ENCODE results near the gene CYTH4. TPM values are rescaled to one million over a fixed set of nuclear protein-coding genes. Genes with fewer than 3 reads are reported as not detected.

Gene CYTH4
- total RNA-seq, 5 donors from 2014 or later (not counting 1 experiment from before 2014, with no cell fraction given) = 146 to 181 (median 151) TPM

DNA sequence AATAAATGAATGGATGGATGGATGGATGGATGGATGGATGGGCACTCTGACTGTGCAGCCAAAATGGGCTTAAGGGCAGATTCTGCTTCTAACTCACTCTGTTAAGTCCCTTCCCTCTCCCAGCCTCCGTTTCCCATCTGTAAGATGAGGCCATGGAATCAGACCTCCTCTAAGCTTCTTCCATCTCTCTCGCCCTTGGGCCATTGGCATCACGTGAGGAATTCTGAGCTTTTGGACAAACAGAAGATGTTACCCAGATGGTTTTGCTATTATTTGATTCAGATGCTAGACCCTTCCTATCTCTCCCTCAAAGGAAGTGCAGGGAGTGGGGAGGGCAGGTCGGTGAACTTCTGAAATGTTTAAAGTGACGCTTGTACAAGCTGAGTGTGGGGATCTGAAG lies 4.0 kb upstream of the CYTH4 start:
- Mint-ChIP-seq H3K36me3 (peaks cover 4% of the 10 kb centered on the region), H3K9me3 (no peaks in the 10 kb centered on the region), H3K4me1 (peaks cover 17 to 47% (median 31%) of the 10 kb centered on the region in 3 donors), H3K4me3 (no peak overlapping the region), H3K27ac (peak overlapping the region in 1 of 2 donors; percentile 10), H3K27me3 (no peaks in the 10 kb centered on the region)
- H3K36me3 ChIP-seq (ENCODE audit: control insufficient read depth in 2 of 2, extremely low read depth in 1 of 2, insufficient read depth in 1 of 2, low read length in 1 of 2) = no peaks in the 10 kb centered on the region
- H3K27ac ChIP-seq (ENCODE audit: low read length) = no peak overlapping the region
- CTCF ChIA-PET = no interaction called here
- DNase-seq (no peak), ATAC-seq (replicated peaks in 1 of 4) (no peak)
- POLR2A ChIA-PET = no interaction called here
- H3K4me3 ChIP-seq (ENCODE audit: control insufficient read depth in 1 of 2, extremely low read depth in 1 of 2, low read length in 1 of 2) = no peak overlapping the region
- H3K27me3 ChIP-seq (replicated peaks in 1 of 2; ENCODE audit: control insufficient read depth in 2 of 2, extremely low read depth in 1 of 2, insufficient read depth in 2 of 2, low read length in 1 of 2) = peaks cover 0 to 3% of the 10 kb centered on the region in 2 experiments
- no CpG with 5 or more reads among the region's 5 CpGs for WGBS (ENCODE audit: insufficient coverage)
- peaks cover 0 to 43% of the 10 kb centered on the region in 2 experiments for H3K4me1 ChIP-seq (ENCODE audit: control insufficient read depth in 1 of 2, extremely low read depth in 1 of 2, insufficient read depth in 2 of 2, low read length in 2 of 2)
- H3K9me3 ChIP-seq = no peaks in the 10 kb centered on the region

DNA sequence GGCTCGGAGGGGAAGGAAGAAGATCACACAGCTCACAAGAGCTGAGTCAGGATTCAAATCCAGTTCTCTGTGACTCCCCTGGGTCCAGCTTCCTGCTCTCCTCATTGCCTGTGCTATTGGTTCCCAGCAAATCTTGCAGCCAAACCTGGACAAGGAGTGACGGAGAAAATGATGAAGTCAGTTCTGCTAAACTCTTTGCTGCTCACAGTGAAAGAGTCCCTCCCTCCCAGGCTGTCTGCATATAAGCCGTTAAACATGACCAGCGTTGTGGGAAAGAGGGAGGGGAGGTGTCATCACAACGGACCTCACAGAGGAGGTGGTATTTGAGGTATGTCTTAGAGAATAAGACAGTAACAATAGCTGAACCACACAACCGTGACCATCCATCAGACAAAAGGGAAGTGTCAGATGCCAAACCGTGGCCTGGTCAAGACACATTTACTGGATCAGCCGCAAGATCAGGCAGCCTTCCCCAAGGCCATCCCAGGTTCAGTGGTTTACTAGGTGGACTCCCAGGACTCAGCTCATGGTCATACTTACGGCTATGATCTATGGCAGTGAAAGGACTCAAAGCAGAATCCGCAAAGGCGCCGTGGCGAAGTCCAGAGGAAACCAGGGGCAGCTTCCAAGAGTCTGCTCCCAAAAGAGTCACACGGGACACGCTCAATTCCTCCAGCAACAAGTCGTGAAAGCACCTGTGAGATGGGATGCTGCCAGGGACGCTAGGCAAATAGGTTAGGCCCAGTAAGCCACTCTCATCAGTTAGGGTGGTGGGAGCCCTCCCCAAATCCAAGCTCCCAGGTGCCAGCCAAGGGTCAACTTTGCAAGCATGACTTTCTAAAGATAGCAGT lies 2.8 kb upstream of the CYTH4 start:
- Histone ChIP-seq H3K4me3 (ENCODE audit: control insufficient read depth in 1 of 2, extremely low read depth in 1 of 2, low read length in 1 of 2) (no peak overlapping the region), H3K4me1 (ENCODE audit: control insufficient read depth in 1 of 2, extremely low read depth in 1 of 2, insufficient read depth in 2 of 2, low read length in 2 of 2) (peaks cover 0 to 56% of the 10 kb centered on the region in 2 experiments), H3K36me3 (ENCODE audit: control insufficient read depth in 2 of 2, extremely low read depth in 1 of 2, insufficient read depth in 1 of 2, low read length in 1 of 2) (no peaks in the 10 kb centered on the region), H3K9me3 (no peaks in the 10 kb centered on the region), H3K27ac (ENCODE audit: low read length) (no peak overlapping the region), H3K27me3 (replicated peaks in 1 of 2; ENCODE audit: control insufficient read depth in 2 of 2, extremely low read depth in 1 of 2, insufficient read depth in 2 of 2, low read length in 1 of 2) (no peaks in the 10 kb centered on the region)
- Mint-ChIP-seq H3K27ac (peak overlapping the region in 1 of 2 donors; percentile 27), H3K4me1 (peaks cover 22 to 54% (median 40%) of the 10 kb centered on the region in 3 donors), H3K27me3 (no peaks in the 10 kb centered on the region), H3K9me3 (no peaks in the 10 kb centered on the region), H3K36me3 (peaks cover 4% of the 10 kb centered on the region), H3K4me3 (no peak overlapping the region)
- ChIA-PET POLR2A (no interaction called here), CTCF (no interaction called here)
- ATAC-seq (replicated peaks in 1 of 4) = no peak
- WGBS (ENCODE audit: insufficient coverage) = 80% methylated on average over 10 of the region's 17 CpGs
- DNase-seq = peak in 1 of 35 experiments; percentile 21

DNA sequence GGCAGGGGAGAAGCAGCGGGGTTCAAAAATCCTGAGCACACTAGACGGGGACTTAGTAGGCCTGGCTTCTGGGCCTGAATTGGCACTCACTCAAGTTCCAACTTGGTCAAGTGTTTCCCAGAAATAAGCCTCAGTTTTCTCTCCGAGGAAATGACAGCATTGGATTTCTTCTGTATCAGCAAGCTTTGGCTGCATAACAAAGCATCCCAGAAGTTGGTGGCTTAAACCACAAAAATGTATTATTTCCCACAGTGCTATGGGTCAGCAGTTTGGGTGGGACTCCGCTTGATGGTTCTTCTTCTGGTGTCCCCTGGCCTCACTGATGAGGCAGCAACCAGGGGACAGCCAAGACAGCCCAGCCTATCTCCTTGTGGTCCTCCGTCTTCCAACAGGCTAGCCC lies 1.6 kb upstream of the CYTH4 start:
- Histone ChIP-seq H3K36me3 (ENCODE audit: control insufficient read depth in 2 of 2, extremely low read depth in 1 of 2, insufficient read depth in 1 of 2, low read length in 1 of 2) (peaks cover 0 to 2% of the 10 kb centered on the region in 2 donors), H3K4me3 (ENCODE audit: control insufficient read depth in 1 of 2, extremely low read depth in 1 of 2, low read length in 1 of 2) (no peak overlapping the region), H3K9me3 (no peaks in the 10 kb centered on the region), H3K4me1 (ENCODE audit: control insufficient read depth in 1 of 2, extremely low read depth in 1 of 2, insufficient read depth in 2 of 2, low read length in 2 of 2) (peaks cover 2 to 65% of the 10 kb centered on the region in 2 experiments), H3K27ac (ENCODE audit: low read length) (no peak overlapping the region), H3K27me3 (replicated peaks in 1 of 2; ENCODE audit: control insufficient read depth in 2 of 2, extremely low read depth in 1 of 2, insufficient read depth in 2 of 2, low read length in 1 of 2) (no peaks in the 10 kb centered on the region)
- POLR2A ChIA-PET = no interaction called here
- Mint-ChIP-seq H3K9me3 (no peaks in the 10 kb centered on the region), H3K4me1 (peaks cover 28 to 56% (median 52%) of the 10 kb centered on the region in 3 donors), H3K27ac (no peak overlapping the region), H3K36me3 (peaks cover 8% of the 10 kb centered on the region), H3K27me3 (no peaks in the 10 kb centered on the region), H3K4me3 (peak overlapping the region in 1 of 3 donors; percentile 94)
- no peak for ATAC-seq (replicated peaks in 1 of 4)
- DNase-seq = no peak
- CTCF ChIA-PET = no interaction called here
- WGBS (ENCODE audit: insufficient coverage) = 98% methylated on average over 5 of the region's 5 CpGs

DNA sequence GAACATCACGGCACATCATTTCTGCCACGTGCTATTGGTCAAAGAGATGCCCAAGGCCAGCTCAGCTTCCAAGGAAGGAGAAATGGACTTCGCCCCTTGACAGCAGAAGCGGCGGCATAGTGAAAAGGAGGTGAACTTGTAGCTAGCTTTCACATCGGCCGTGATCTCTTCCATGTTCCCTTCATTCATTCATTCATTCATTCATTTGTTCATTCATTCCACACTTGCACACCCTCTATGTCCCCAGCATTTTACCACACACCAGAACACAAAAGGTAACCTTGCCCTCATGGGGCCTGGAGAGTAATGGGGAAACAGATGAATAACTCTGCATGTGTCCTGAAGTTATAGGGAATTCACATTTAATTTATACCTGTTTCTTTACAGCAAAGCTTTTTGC lies 1.1 kb upstream of the CYTH4 start:
- H3K9me3 Mint-ChIP-seq = no peaks in the 10 kb centered on the region
- peaks cover 28 to 59% (median 57%) of the 10 kb centered on the region in 3 donors for H3K4me1 Mint-ChIP-seq
- ATAC-seq (replicated peaks in 1 of 4) = no peak
- H3K4me3 Mint-ChIP-seq = peak overlapping the region in 2 of 3 donors; percentile 94 to 98
- Histone ChIP-seq H3K27ac (ENCODE audit: low read length) (no peak overlapping the region), H3K27me3 (replicated peaks in 1 of 2; ENCODE audit: control insufficient read depth in 2 of 2, extremely low read depth in 1 of 2, insufficient read depth in 2 of 2, low read length in 1 of 2) (no peaks in the 10 kb centered on the region), H3K4me1 (ENCODE audit: control insufficient read depth in 1 of 2, extremely low read depth in 1 of 2, insufficient read depth in 2 of 2, low read length in 2 of 2) (peaks cover 2 to 66% of the 10 kb centered on the region in 2 experiments), H3K9me3 (no peaks in the 10 kb centered on the region), H3K4me3 (ENCODE audit: control insufficient read depth in 1 of 2, extremely low read depth in 1 of 2, low read length in 1 of 2) (no peak overlapping the region), H3K36me3 (ENCODE audit: control insufficient read depth in 2 of 2, extremely low read depth in 1 of 2, insufficient read depth in 1 of 2, low read length in 1 of 2) (peaks cover 0 to 6% of the 10 kb centered on the region in 2 donors)
- 100% methylated on average over 2 of the region's 7 CpGs for WGBS (ENCODE audit: insufficient coverage)
- ChIA-PET POLR2A (no interaction called here), CTCF (no interaction called here)
- peak overlapping the region; percentile 98 to 99 for H3K27ac Mint-ChIP-seq
- no peaks in the 10 kb centered on the region for H3K27me3 Mint-ChIP-seq
- H3K36me3 Mint-ChIP-seq = peaks cover 11% of the 10 kb centered on the region
- DNase-seq = no peak

DNA sequence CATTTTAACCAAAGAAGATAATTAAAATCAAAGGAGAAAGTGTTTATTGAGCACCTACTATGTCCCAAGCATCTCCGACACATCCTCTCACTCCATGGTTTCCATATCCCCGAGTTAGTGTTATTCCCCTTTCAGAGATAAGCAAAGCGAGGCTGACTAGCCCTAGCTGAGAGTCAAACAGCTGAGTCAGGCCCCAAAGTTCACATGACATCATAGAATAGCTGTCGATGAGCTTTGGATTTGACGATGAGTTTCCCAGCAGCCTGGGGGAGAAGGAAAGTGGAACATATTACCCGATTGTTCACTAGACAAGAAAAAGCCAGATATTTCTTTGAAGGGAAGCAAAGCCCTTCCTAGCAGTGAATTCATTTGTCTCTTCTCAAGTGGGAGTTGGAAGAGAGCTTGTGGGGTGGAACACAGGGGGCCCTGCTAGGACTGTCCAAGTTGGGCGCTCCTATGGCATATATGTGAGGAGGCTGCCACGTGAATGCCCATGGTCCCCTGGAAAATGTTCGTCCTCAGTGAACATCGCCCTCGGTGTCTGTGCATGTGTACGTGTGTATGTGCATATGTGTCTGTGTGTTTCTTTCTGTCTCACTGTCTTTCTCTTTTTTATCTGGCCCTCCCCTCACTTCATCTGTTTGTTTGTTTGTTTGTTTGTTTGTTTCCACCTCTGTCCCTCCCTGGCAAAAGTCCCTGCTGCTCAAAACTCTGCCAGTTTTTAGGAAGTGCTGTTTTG lies 493 bp upstream of the CYTH4 start:
- Mint-ChIP-seq H3K36me3 (peaks cover 18% of the 10 kb centered on the region), H3K27ac (peak overlapping the region; percentile 98 to 99), H3K4me1 (peaks cover 33 to 64% (median 63%) of the 10 kb centered on the region in 3 donors), H3K9me3 (no peaks in the 10 kb centered on the region), H3K4me3 (peak overlapping the region; percentile 94 to 98 (median 95)), H3K27me3 (no peaks in the 10 kb centered on the region)
- no peak for DNase-seq
- WGBS (ENCODE audit: insufficient coverage) = 75% methylated on average over 2 of the region's 12 CpGs
- H3K4me3 ChIP-seq (ENCODE audit: control insufficient read depth in 1 of 2, extremely low read depth in 1 of 2, low read length in 1 of 2) = peak overlapping the region; percentile 85 to 98
- H3K9me3 ChIP-seq = no peaks in the 10 kb centered on the region
- ChIA-PET POLR2A (no interaction called here), CTCF (interaction anchor here in 1 of 2 donors (0.7 kb wide), 1 partner anchor 14 kb away, joined by 3 read pairs; no protein-coding TSS in a partner anchor)
- peak overlapping the region; percentile 74 for H3K27ac ChIP-seq (ENCODE audit: low read length)
- ATAC-seq (replicated peaks in 1 of 4) = peak; percentile 4 to 25 (median 9)
- H3K36me3 ChIP-seq (ENCODE audit: control insufficient read depth in 2 of 2, extremely low read depth in 1 of 2, insufficient read depth in 1 of 2, low read length in 1 of 2) = peaks cover 3 to 13% of the 10 kb centered on the region in 2 donors
- H3K27me3 ChIP-seq (replicated peaks in 1 of 2; ENCODE audit: control insufficient read depth in 2 of 2, extremely low read depth in 1 of 2, insufficient read depth in 2 of 2, low read length in 1 of 2) = no peaks in the 10 kb centered on the region
- peaks cover 2 to 73% of the 10 kb centered on the region in 2 experiments for H3K4me1 ChIP-seq (ENCODE audit: control insufficient read depth in 1 of 2, extremely low read depth in 1 of 2, insufficient read depth in 2 of 2, low read length in 2 of 2)

DNA sequence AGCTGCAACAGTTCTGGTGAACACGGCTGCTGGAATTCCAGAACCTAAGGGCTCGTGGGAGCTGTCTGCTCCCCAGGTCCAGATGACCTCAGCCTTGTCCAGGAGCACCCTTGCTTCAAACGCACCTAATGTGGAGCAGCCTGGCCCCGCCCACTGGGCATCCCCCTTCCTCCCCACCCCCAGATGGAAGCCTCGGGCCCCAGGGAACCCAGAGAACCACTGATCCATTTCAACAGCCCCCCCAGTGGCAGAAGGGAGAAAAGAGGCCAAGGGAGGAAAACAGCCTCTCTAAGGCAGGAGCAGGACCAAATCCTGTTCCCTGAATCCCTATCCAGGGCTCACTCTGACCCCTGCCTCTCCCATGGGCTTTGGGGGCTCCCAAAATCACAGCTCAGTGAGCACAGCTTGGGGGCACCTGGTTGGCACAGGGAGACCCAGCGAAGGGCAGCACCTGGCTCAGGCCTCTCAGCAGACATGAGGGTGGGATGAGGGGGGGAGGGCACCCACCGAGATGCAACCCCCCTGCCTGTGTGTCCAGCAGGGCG lies 1.2 kb downstream of the CYTH4 start:
- Histone ChIP-seq H3K36me3 (ENCODE audit: control insufficient read depth in 2 of 2, extremely low read depth in 1 of 2, insufficient read depth in 1 of 2, low read length in 1 of 2) (peaks cover 9 to 26% of the 10 kb centered on the region in 2 donors), H3K4me1 (ENCODE audit: control insufficient read depth in 1 of 2, extremely low read depth in 1 of 2, insufficient read depth in 2 of 2, low read length in 2 of 2) (peaks cover 2 to 76% of the 10 kb centered on the region in 2 experiments), H3K4me3 (ENCODE audit: control insufficient read depth in 1 of 2, extremely low read depth in 1 of 2, low read length in 1 of 2) (peak overlapping the region; percentile 85 to 98), H3K9me3 (no peaks in the 10 kb centered on the region), H3K27ac (ENCODE audit: low read length) (peak overlapping the region; percentile 74), H3K27me3 (replicated peaks in 1 of 2; ENCODE audit: control insufficient read depth in 2 of 2, extremely low read depth in 1 of 2, insufficient read depth in 2 of 2, low read length in 1 of 2) (no peaks in the 10 kb centered on the region)
- Mint-ChIP-seq H3K27ac (peak overlapping the region; percentile 98 to 99), H3K4me3 (peak overlapping the region; percentile 94 to 98 (median 95)), H3K36me3 (peaks cover 25% of the 10 kb centered on the region), H3K9me3 (no peaks in the 10 kb centered on the region), H3K4me1 (peaks cover 47 to 74% (median 73%) of the 10 kb centered on the region in 3 donors), H3K27me3 (no peaks in the 10 kb centered on the region)
- ChIA-PET CTCF (interaction anchor here in 1 of 2 donors (0.7 kb wide), 1 partner anchor 22 kb away, joined by 7 read pairs; no protein-coding TSS in a partner anchor), POLR2A (no interaction called here)
- peak in 27 of 35 experiments; percentile 27 to 81 (median 51) for DNase-seq
- peak in 2 of 4 experiments; percentile 34 to 45 for ATAC-seq (replicated peaks in 1 of 4)
- 17% methylated on average over 4 of the region's 8 CpGs for WGBS (ENCODE audit: insufficient coverage)

All from T-cell (primary cell).